HepG2 (cell line): ENCODE results near the gene CD7. TPM values are rescaled to one million over a fixed set of nuclear protein-coding genes. Genes with fewer than 3 reads are reported as not detected.

Experiments used
- BCL3 ChIP-seq: sonication (generic); formaldehyde crosslinking; IDR thresholded peaks from 2 replicates; pipeline ENCODE4 v1.5.1; 2020; ENCODE audit warnings: mild to moderate bottlenecking, missing genetic modification reagents, moderate library complexity
- CBX5 ChIP-seq: sonication (generic); formaldehyde crosslinking; IDR thresholded peaks from 2 replicates; pipeline ENCODE4 v1.4.0; 2020; ENCODE audit warnings: missing genetic modification reagents, borderline replicate concordance
- CSRNP1 ChIP-seq: sonication (generic); formaldehyde crosslinking; IDR thresholded peaks from 2 replicates; pipeline ENCODE4 v1.8.1; 2023; ENCODE audit warnings: mild to moderate bottlenecking, missing genetic modification reagents
- FOXJ3 ChIP-seq: sonication (generic); formaldehyde crosslinking; IDR thresholded peaks from 2 replicates; pipeline ENCODE4 v1.4.0; 2020; ENCODE audit warnings: missing genetic modification reagents, mild to moderate bottlenecking, borderline replicate concordance
- KLF9 ChIP-seq: IDR thresholded peaks from 2 replicates; pipeline ENCODE4 v1.6.1; 2016; ENCODE audit warnings: low read depth
- MED1 ChIP-seq: sonication (generic); formaldehyde crosslinking; IDR thresholded peaks from 2 replicates; pipeline ENCODE4 v1.4.0; 2020; ENCODE audit warnings: missing genetic modification reagents
- NFAT5 ChIP-seq: sonication (generic); formaldehyde crosslinking; IDR thresholded peaks from 2 replicates; pipeline ENCODE4 v1.4.0; 2020; ENCODE audit warnings: missing genetic modification reagents
- NFATC3 ChIP-seq: sonication (generic); formaldehyde crosslinking; IDR thresholded peaks from 2 replicates; pipeline ENCODE4 v1.5.1; 2020; ENCODE audit warnings: mild to moderate bottlenecking, missing genetic modification reagents
- NR2F2 ChIP-seq: IDR thresholded peaks from 2 replicates; pipeline ENCODE4 v1.6.1; 2012; ENCODE audit warnings: low read depth, inconsistent platforms, borderline replicate concordance
- PAX8 ChIP-seq: sonication (generic); formaldehyde crosslinking; IDR thresholded peaks from 2 replicates; pipeline ENCODE4 v1.8.0; 2022; ENCODE audit warnings: mild to moderate bottlenecking, missing genetic modification reagents, borderline replicate concordance
- PTBP1 ChIP-seq: fragments of 200-400 bp; formaldehyde crosslinking; IDR thresholded peaks from 2 replicates; pipeline ENCODE4 v1.6.1; 2018; ENCODE audit warnings: low read length, low read depth; ENCODE audit not compliant: poor library complexity, severe bottlenecking
- REPIN1 ChIP-seq: sonication (generic); formaldehyde crosslinking; IDR thresholded peaks from 2 replicates; pipeline ENCODE4 v1.8.0; 2022; ENCODE audit warnings: missing genetic modification reagents, low read depth, mild to moderate bottlenecking, borderline replicate concordance
- SAFB2 ChIP-seq: sonication (generic); formaldehyde crosslinking; IDR thresholded peaks from 2 replicates; pipeline ENCODE4 v1.5.1; 2020; ENCODE audit warnings: missing genetic modification reagents, low read depth, mild to moderate bottlenecking, borderline replicate concordance
- TAF15 ChIP-seq: fragments of 200-400 bp; formaldehyde crosslinking; IDR thresholded peaks from one replicate; pipeline ENCODE4 v1.6.1; 2018; ENCODE audit warnings: mild to moderate bottlenecking, low read depth, low read length; ENCODE audit not compliant: poor library complexity, severe bottlenecking
- TRIM24 ChIP-seq: sonication (generic); formaldehyde crosslinking; IDR thresholded peaks from 2 replicates; pipeline ENCODE4 v1.8.0; 2022; ENCODE audit warnings: mild to moderate bottlenecking, missing genetic modification reagents
- ZFP1 ChIP-seq: IDR thresholded peaks from 2 replicates; pipeline ENCODE4 v1.6.1; 2016
- ZNF30 ChIP-seq: sonication (generic); formaldehyde crosslinking; IDR thresholded peaks from 2 replicates; pipeline ENCODE4 v1.5.0; 2020; ENCODE audit warnings: mild to moderate bottlenecking, missing genetic modification reagents
- ZNF616 ChIP-seq: sonication (generic); formaldehyde crosslinking; IDR thresholded peaks from 2 replicates; pipeline ENCODE4 v1.5.0; 2020; ENCODE audit warnings: low read depth, mild to moderate bottlenecking, missing genetic modification reagents
- ZNF768 ChIP-seq: sonication (generic); formaldehyde crosslinking; IDR thresholded peaks from 2 replicates; pipeline ENCODE4 v1.4.0; 2020; ENCODE audit warnings: missing genetic modification reagents
- ZNF816 ChIP-seq: sonication (generic); formaldehyde crosslinking; IDR thresholded peaks from 2 replicates; pipeline ENCODE4 v1.8.0; 2022; ENCODE audit warnings: missing genetic modification reagents, mild to moderate bottlenecking, borderline replicate concordance
- ZNF839 ChIP-seq: sonication (generic); formaldehyde crosslinking; IDR thresholded peaks from 2 replicates; pipeline ENCODE4 v1.4.0; 2020; ENCODE audit warnings: missing genetic modification reagents, mild to moderate bottlenecking, borderline replicate concordance
- polyA plus RNA-seq, 8 experiments: library from polyadenylated mRNA; depleted of rRNA in 3 of 8; stranded (reverse) in 7 of 8; unstranded in 1 of 8; fragments of >200 nt; fragmentation: Illumina TruSeq in 4 of 8; extraction: Trizol in 4 of 8; gene quantifications; 2 replicates each; pipeline versions ENCODE4 v1.2.1 to v1.2.3, GENCODE V29; 2011 to 2016; ENCODE audit warnings: low read depth in 4 of 8, missing spikeins in 1 of 8, mixed read lengths in 1 of 8; ENCODE audit not compliant: insufficient read depth in 1 of 8
- total RNA-seq, 5 experiments: library from RNA; depleted of rRNA; stranded (reverse); fragments of >200 nt; fragmentation: Illumina TruSeq; extraction: Trizol; gene quantifications; 2 replicates each; pipeline ENCODE4 v1.2.3, GENCODE V29; 2016; ENCODE audit warnings: low read depth in 1 of 5

CD7 gene
- total and polyA plus RNA-seq, 2 of the 13 experiments (the other 11 are each of a cell fraction or from before 2014, with no cell fraction given), result 67.6 to 76.4 TPM

GRCh38 chr17:82273327-82274133 lies 43.9 kb downstream of the CD7 start, which contains the start of gene CSNK1D (continued):
- TF ChIP-seq NFAT5 (CRISPR knock-in tag) (peak; percentile 90; the same call in 1 of the 2 replicates), PAX8 (CRISPR knock-in tag) (peak; percentile 77; the same call in 1 of the 2 replicates), REPIN1 (CRISPR knock-in tag) (peak; percentile 89), ZNF768 (CRISPR knock-in tag) (peak; percentile 52; the same call in 1 of the 2 replicates), ZFP1 (peak; percentile 52; the same call in 1 of the 2 replicates), FOXJ3 (CRISPR knock-in tag) (no peak), BCL3 (CRISPR knock-in tag) (peak; percentile 97), NFATC3 (CRISPR knock-in tag) (peak; percentile 46; the same call in 1 of the 2 replicates), MED1 (peak; percentile 71), ZNF616 (CRISPR knock-in tag) (0 out of 2 replicates have a peak, but pooled peaks have one; percentile 68), ZNF839 (CRISPR knock-in tag) (peak; percentile 82; the same call in 1 of the 2 replicates), ZNF30 (CRISPR knock-in tag) (peak; percentile 93; the same call in 1 of the 2 replicates), CSRNP1 (CRISPR knock-in tag) (peak; percentile 80; the same call in 1 of the 2 replicates), TAF15 (peak; percentile 34), TRIM24 (CRISPR knock-in tag) (no peak), PTBP1 (no peak), NR2F2 (peak; percentile 60; the same call in 1 of the 2 replicates), CBX5 (peak; percentile 59; the same call in 1 of the 2 replicates), SAFB2 (CRISPR knock-in tag) (no peak), ZNF816 (CRISPR knock-in tag) (peak; percentile 97; the same call in 1 of the 2 replicates), KLF9 (CRISPR knock-in tag) (no peak)
